Gastroesophageal sphincter (tissue), 4 donors: ENCODE measurements around the gene C1orf21. TPM values are rescaled to one million over a fixed set of nuclear protein-coding genes. Genes with fewer than 3 reads are reported as not detected.
A peak's percentile ranks its signal among the peaks of the same experiment; 100 is the strongest.

Experiments
- ATAC-seq: fragments of 150-250 bp; one replicate; pipeline ENCODE4 v1.9.1; 2016; ENCODE audit warnings: mild to moderate bottlenecking, moderate library complexity
- H3K27ac ChIP-seq, 4 donors: fragments of 200-600 bp; sonication (generic) in 3 of 4; 1 replicate in 3 of 4; 2 replicates in 1 of 4; pipeline ENCODE4 v1.5.1; 2016 to 2019
- H3K27me3 ChIP-seq: fragments of 200-600 bp; sonication (generic); one replicate; pipeline ENCODE4 v1.5.1; 2019
- H3K36me3 ChIP-seq, 2 donors: fragments of 200-600 bp; sonication (generic); one replicate each; pipeline ENCODE4 v1.5.1; 2019; ENCODE audit warnings: control low read depth in 1 of 2
- H3K4me1 ChIP-seq, 3 donors: fragments of 200-600 bp; sonication (generic); 1 replicate in 2 of 3; 2 replicates in 1 of 3; pipeline ENCODE4 v1.5.1; 2016 to 2019; ENCODE audit warnings: control low read depth in 2 of 3
- H3K4me3 ChIP-seq, 2 donors: fragments of 200-600 bp; sonication (generic); one replicate each; pipeline ENCODE4 v1.5.1; 2019; ENCODE audit warnings: mild to moderate bottlenecking in 1 of 2, moderate library complexity in 1 of 2
- H3K9me3 ChIP-seq, 3 donors: fragments of 200-600 bp; sonication (generic); one replicate each; pipeline ENCODE4 v1.5.1; 2017 to 2019; ENCODE audit warnings: control low read depth in 2 of 3
- CTCF ChIP-seq, 4 experiments: fragments of 200-600 bp in 2 of 4; fragments of 450-650 bp in 2 of 4; sonication (generic) in 1 of 4; IDR thresholded peaks; one replicate each; pipeline ENCODE4 v1.5.1; 2017 to 2019; ENCODE audit warnings: antibody characterized with exemption in 4 of 4, mild to moderate bottlenecking in 2 of 4, moderate library complexity in 2 of 4
- EP300 ChIP-seq: sonication (generic); formaldehyde crosslinking; IDR thresholded peaks from one replicate; pipeline ENCODE4 v1.6.1; 2017; ENCODE audit warnings: antibody characterized with exemption, mild to moderate bottlenecking
- POLR2A ChIP-seq, 2 donors: fragments of 450-650 bp; IDR thresholded peaks; one replicate each; pipeline ENCODE4 v1.6.1; 2017; ENCODE audit warnings: antibody characterized with exemption in 2 of 2, mild to moderate bottlenecking in 2 of 2, moderate library complexity in 1 of 2
- POLR2AphosphoS5 ChIP-seq: sonication (generic); formaldehyde crosslinking; IDR thresholded peaks from one replicate; pipeline ENCODE4 v1.6.1; 2017; ENCODE audit warnings: antibody characterized with exemption
- WGBS, 2 donors: methylation state at CpG; one replicate each; pipeline ENCODE4 v1.1.5; 2018; ENCODE audit warnings: low coverage in 1 of 2; 5-methylcytosine and 5-hydroxymethylcytosine counted together
- total RNA-seq, 4 donors: library from RNA; depleted of rRNA; stranded (reverse); fragments of >200 nt; gene quantifications; one replicate each; pipeline ENCODE4 v1.1.0, GENCODE V29; 2016

The C1orf21 gene
- total RNA-seq, 4 donors from 2014 or later, result 81.4 to 167 (median 121) TPM

GRCh38 chr1:184513421-184513820, 126.6 kb downstream of the C1orf21 start:
- peaks cover 3 to 42% (median 3%) of the 10 kb centered on the region in 3 donors for H3K4me1 ChIP-seq
- 32 to 97% methylated on average over 3 of the region's 3 CpGs for WGBS, 2 donors
- H3K27ac ChIP-seq, result peak overlapping the region in 1 of 4 donors; percentile 13
- H3K27me3 ChIP-seq, result no peaks in the 10 kb centered on the region
- no peak for ATAC-seq
- no peaks in the 10 kb centered on the region for H3K36me3 ChIP-seq
- TF ChIP-seq CTCF (IDR thresholded peaks at IDR 0.05) (no peak), POLR2A (IDR thresholded peaks at IDR 0.05) (no peak), POLR2AphosphoS5 (no peak), EP300 (no peak)
- no peaks in the 10 kb centered on the region for H3K9me3 ChIP-seq
- H3K4me3 ChIP-seq, result no peak overlapping the region

DNA sequence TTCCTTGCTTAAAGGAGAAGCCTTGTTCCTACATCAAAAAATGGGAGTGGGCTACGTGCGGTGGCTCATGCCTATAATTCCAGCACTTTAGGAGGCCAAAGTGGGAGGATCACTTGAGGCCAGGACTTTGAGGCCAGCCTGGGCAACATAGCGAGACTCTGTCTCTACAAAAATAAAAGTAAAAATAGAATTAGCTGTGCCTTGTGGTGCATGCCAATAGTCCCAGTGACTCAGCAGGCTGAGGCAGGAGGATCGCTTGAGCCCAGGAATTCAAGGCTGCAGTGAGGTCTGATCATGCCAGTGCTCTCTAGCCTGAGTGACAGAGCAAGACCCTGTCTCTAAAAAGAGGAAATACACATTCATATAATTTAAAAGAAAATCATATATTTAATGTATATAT, 127.1 kb downstream of the C1orf21 start:
- TF ChIP-seq POLR2AphosphoS5, result no peak
- TF ChIP-seq EP300, result no peak
- TF ChIP-seq CTCF (IDR thresholded peaks at IDR 0.05), result no peak
- no peak for TF ChIP-seq POLR2A (IDR thresholded peaks at IDR 0.05)
- Histone ChIP-seq H3K4me1 (peaks cover 3 to 39% (median 3%) of the 10 kb centered on the region in 3 donors), H3K9me3 (no peaks in the 10 kb centered on the region), H3K4me3 (no peak overlapping the region), H3K27me3 (no peaks in the 10 kb centered on the region), H3K36me3 (no peaks in the 10 kb centered on the region), H3K27ac (peak overlapping the region in 1 of 4 donors; percentile 13)
- ATAC-seq, result peak; percentile 72
- WGBS, 2 donors, result 56 to 74% methylated on average over 3 to 4 of the region's 4 CpGs

DNA sequence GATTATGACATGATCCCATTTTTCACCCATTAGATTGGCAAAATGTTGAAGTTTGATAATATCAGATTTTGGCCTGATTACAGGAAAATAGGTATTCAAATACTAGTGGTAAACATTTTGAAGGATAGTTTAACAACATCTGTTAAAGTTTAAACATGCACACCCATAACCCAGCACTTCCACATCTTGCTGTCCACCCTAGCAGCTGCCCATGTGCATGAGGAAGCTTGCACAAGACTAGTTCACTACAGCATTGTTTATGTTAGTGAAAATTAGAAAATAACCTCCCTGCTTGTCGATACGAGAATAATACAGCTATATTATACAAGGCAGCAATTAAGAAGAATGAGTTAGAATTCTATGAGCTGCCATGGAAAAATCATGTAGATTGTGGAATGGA, 127.6 kb downstream of the C1orf21 start:
- no peaks in the 10 kb centered on the region for H3K27me3 ChIP-seq
- TF ChIP-seq CTCF (IDR thresholded peaks at IDR 0.05), result no peak
- no peak for TF ChIP-seq POLR2AphosphoS5
- H3K27ac ChIP-seq, result peak overlapping the region in 1 of 4 donors; percentile 13
- ATAC-seq, result no peak
- 91 to 100% methylated on average over 1 to 2 of the region's 2 CpGs for WGBS, 2 donors
- peaks cover under 1 to 39% (median 3%) of the 10 kb centered on the region in 3 donors for H3K4me1 ChIP-seq
- no peaks in the 10 kb centered on the region for H3K36me3 ChIP-seq
- no peaks in the 10 kb centered on the region for H3K9me3 ChIP-seq
- no peak overlapping the region for H3K4me3 ChIP-seq

GRCh38 chr1:184517130-184517529, 130.3 kb downstream of the C1orf21 start:
- Histone ChIP-seq H3K4me1 (peaks cover 0 to 40% (median 3%) of the 10 kb centered on the region in 3 donors), H3K27ac (no peak overlapping the region), H3K9me3 (no peaks in the 10 kb centered on the region), H3K36me3 (no peaks in the 10 kb centered on the region), H3K27me3 (no peaks in the 10 kb centered on the region), H3K4me3 (no peak overlapping the region)
- no peak for TF ChIP-seq POLR2AphosphoS5
- no peak for TF ChIP-seq CTCF (IDR thresholded peaks at IDR 0.05)
- no peak for TF ChIP-seq POLR2A (IDR thresholded peaks at IDR 0.05)
- ATAC-seq, result no peak

DNA sequence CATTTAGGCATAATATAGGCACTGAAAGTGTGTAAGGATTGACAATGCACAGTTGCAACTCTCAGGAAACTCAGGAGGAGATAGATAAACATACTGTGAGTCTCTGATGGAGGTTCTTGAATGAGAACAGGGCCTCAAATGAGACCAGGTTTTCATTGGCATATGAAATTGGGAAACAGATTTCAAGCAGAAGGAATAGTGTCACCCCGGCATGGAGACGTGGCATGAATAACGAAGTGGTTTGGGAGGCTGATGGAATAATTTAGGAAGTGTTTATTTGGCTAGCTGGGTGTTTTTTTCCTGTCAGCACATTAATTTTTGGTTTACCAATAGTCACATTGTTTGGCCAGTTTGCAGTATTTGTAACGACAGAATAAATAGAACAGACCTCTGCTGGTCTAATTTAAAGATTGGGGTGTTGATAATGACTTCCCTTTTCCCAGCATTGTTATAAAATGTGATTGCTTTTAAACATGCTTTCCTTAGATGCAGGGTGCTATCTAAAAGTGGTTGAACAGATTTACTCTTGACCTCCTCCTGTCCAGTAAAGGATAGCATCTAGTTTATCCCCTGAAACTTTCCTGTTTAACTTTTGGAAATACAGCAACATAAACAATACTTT, 132.0 kb downstream of the C1orf21 start:
- WGBS, 2 donors, result 64 to 71% methylated on average over 4 of the region's 4 CpGs
- no peaks in the 10 kb centered on the region for H3K36me3 ChIP-seq
- ATAC-seq, result no peak

More for the DNA sequence above, 132.0 kb downstream of the C1orf21 start:
- H3K9me3 ChIP-seq, result no peaks in the 10 kb centered on the region
- H3K4me1 ChIP-seq, result peaks cover 0 to 32% (median under 1%) of the 10 kb centered on the region in 3 donors
- H3K27me3 ChIP-seq, result no peaks in the 10 kb centered on the region
- H3K27ac ChIP-seq, result peak overlapping the region in 1 of 4 donors; percentile 30
- no peak for TF ChIP-seq CTCF (IDR thresholded peaks at IDR 0.05)
- no peak for TF ChIP-seq POLR2AphosphoS5
- TF ChIP-seq POLR2A (IDR thresholded peaks at IDR 0.05), result no peak
- no peak for TF ChIP-seq EP300
- no peak overlapping the region for H3K4me3 ChIP-seq
